Measurements from ENCODE around the gene MELK. TPM values are rescaled to one million over a fixed set of nuclear protein-coding genes. Genes with fewer than 3 reads are reported as not detected.
A peak's percentile ranks its signal among the peaks of the same experiment; 100 is the strongest.

MELK gene
- total and polyA plus RNA-seq, 2 of the 4 experiments (the other 2 are of a cell fraction): 20.8 to 27.4 TPM

DNA sequence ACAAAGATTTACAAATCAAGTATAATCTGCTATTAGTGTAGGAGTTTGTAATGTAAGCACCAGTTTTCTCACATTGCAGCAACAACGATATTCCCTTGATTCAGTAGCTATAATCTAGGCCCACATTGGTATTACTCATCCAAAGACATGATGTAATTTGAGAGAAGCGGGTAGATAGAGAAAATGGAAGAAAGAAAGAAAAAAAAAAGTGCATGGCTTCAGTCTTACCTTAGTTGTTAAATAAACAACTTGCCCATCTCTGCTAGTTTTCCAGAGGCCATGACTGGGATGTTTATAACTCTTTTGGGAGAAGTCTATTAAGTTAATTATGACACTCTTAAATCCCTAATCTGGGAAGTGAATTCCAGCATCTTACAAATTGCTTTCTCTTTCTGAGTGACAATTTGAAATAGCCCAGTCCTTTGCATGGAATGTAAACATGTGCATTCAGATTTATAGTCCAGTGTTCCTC is 2.8 kb downstream of the MELK start:
- peaks cover 6 to 24% of the 10 kb centered on the region in 2 experiments; a peak in 3 of 4 replicates for H3K79me1 ChIP-seq (ENCODE audit: low read depth in 1 of 2, low read length in 2 of 2)
- dilution Hi-C loops (cut with HindIII; ENCODE audit: low sequenced_read_pairs, unreplicated experiment): no loop called here
- no peaks in the 10 kb centered on the region for H4K20me1 ChIP-seq (ENCODE audit: insufficient read depth, low read length)
- H3K27ac ChIP-seq (ENCODE audit: insufficient read depth, low read length): peak overlapping the region; percentile 34; the same call in 1 of the 2 replicates
- CTCF ChIA-PET: interaction anchor here (0.7 to 1.0 kb wide), 2 partner anchors 22 to 168 kb away, joined by 3 read pairs; no protein-coding TSS in a partner anchor
- 0 out of 2 replicates have a peak, but pooled peaks cover 1% of the 10 kb centered on the region for H3K4me1 ChIP-seq (ENCODE audit: control insufficient read depth, insufficient read depth, low read length)
- no peak overlapping the region; the same call in 1 of the 2 replicates for H3K9ac ChIP-seq (ENCODE audit: low read depth, low read length)
- TF ChIP-seq CEBPB (IDR thresholded peaks at IDR 0.05; ENCODE audit: low read depth, low read length): peak; percentile 78
- TF ChIP-seq, protein P1, sequence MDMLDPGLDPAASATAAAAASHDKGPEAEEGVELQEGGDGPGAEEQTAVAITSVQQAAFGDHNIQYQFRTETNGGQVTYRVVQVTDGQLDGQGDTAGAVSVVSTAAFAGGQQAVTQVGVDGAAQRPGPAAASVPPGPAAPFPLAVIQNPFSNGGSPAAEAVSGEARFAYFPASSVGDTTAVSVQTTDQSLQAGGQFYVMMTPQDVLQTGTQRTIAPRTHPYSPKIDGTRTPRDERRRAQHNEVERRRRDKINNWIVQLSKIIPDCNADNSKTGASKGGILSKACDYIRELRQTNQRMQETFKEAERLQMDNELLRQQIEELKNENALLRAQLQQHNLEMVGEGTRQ (IDR thresholded peaks at IDR 0.05; ENCODE audit: low read depth, low read length): no peak
- TF ChIP-seq FOS (IDR thresholded peaks at IDR 0.05; ENCODE audit: low read depth, low read length): peak; percentile 29; the same call in 1 of the 2 replicates
- POLR2A ChIA-PET (ENCODE audit: unreplicated experiment): no interaction called here
- H3K4me2 ChIP-seq (ENCODE audit: low read depth, low read length): peak overlapping the region; percentile 55
- H4K8ac ChIP-seq (ENCODE audit: low read depth in 2 of 2, low read length in 2 of 2): peak overlapping the region in 1 of 2 experiments; percentile 63; a peak in 2 of 4 replicates
- DNase-seq (peak; percentile 78), ATAC-seq (ENCODE audit: low read depth) (peak; percentile 36)
- H3K23ac ChIP-seq (ENCODE audit: low read depth, low read length): peak overlapping the region; percentile 60; the same call in 1 of the 2 replicates
- H3K18ac ChIP-seq (ENCODE audit: low read depth, low read length): no peak overlapping the region; the same call in 1 of the 2 replicates
- WGBS, 2 experiments (ENCODE audit: extremely low coverage in 2 of 2, insufficient read length in 1 of 2): no CpG with 5 or more reads among the region's 2 CpGs
- H3K9me1 ChIP-seq (ENCODE audit: insufficient read depth, low read length): peaks cover 6% of the 10 kb centered on the region; the same call in 1 of the 2 replicates
- H3K27me3 ChIP-seq (ENCODE audit: control insufficient read depth, insufficient read depth, low read length): no peaks in the 10 kb centered on the region
- no peak overlapping the region for H3K14ac ChIP-seq (replicated peaks; ENCODE audit: low read depth, low read length)
- in situ Hi-C loops (cut with MboI; ENCODE audit: low sequenced_read_pairs): no loop called here
- H2AFZ ChIP-seq (replicated peaks; ENCODE audit: low read length, poor library complexity): no peak overlapping the region
- no peak overlapping the region; the same call in 1 of the 2 replicates for H2BK20ac ChIP-seq (ENCODE audit: low read depth, low read length)
- BruUV-seq (replicated peaks): TSS peak; percentile 11
- H2BK15ac ChIP-seq (ENCODE audit: low read depth, low read length): no peak overlapping the region
- H3K36me3 ChIP-seq (ENCODE audit: control insufficient read depth, insufficient read depth, low read length): no peaks in the 10 kb centered on the region
- no peak overlapping the region for H3K4me3 ChIP-seq (ENCODE audit: insufficient read depth, low read depth, low read length)
- no peak overlapping the region for H4K91ac ChIP-seq (ENCODE audit: insufficient read depth, low read depth, low read length)
- H3K56ac ChIP-seq (ENCODE audit: extremely low read depth, insufficient read depth, low read length): no peak overlapping the region
- H3K4ac ChIP-seq (ENCODE audit: low read depth, low read length): peak overlapping the region; percentile 65; the same call in 1 of the 2 replicates
- H2BK5ac ChIP-seq (ENCODE audit: low read depth, low read length, poor library complexity, severe bottlenecking): peak overlapping the region; percentile 50
- H2BK120ac ChIP-seq (ENCODE audit: low read depth, low read length): peak overlapping the region; percentile 44; the same call in 1 of the 2 replicates
- H2AK5ac ChIP-seq (ENCODE audit: low read depth, low read length): no peak overlapping the region
- intact Hi-C loops (cut with micrococcal nuclease): no loop called here
- H3K9me3 ChIP-seq (ENCODE audit: control insufficient read depth, insufficient read depth, low read length): no peaks in the 10 kb centered on the region
- 0 out of 2 replicates have a peak overlapping the region, but pooled peaks have one; percentile 4 for H4K5ac ChIP-seq (ENCODE audit: low read depth, low read length)
- no peak overlapping the region for H2AK9ac ChIP-seq (replicated peaks; ENCODE audit: low read depth, low read length, poor library complexity)
